H1 (cell line): Measurements from ENCODE around the gene PTPN18. TPM values are rescaled to one million over a fixed set of nuclear protein-coding genes. Genes with fewer than 3 reads are reported as not detected.

Experiments
- CTCF ChIA-PET: fragments of 300-600 bp; sonication (Branson Sonifier 250); formaldehyde crosslinking; loops from one replicate; lab custom pipeline; 2021; ENCODE audit not compliant: partially characterized antibody; lab: Charles Lee
- POLR2A ChIA-PET: fragments of 300-600 bp; sonication (Branson Sonifier 250); formaldehyde crosslinking; loops from one replicate; lab custom pipeline; 2021; ENCODE audit warnings: inconsistent platforms; ENCODE audit not compliant: partially characterized antibody; lab: Charles Lee
- DNase-seq, 2 experiments: peaks; one replicate each; pipeline versions ENCODE4 v3.0.0 to v3.0.0-alpha.2; 2010 to 2022; ENCODE audit warnings: low spot score in 2 of 2, low read depth in 1 of 2, mixed read lengths in 1 of 2
- FAIRE-seq: peaks from 2 replicates; lab custom pipeline; 2011; peaks lifted over from hg19 to GRCh38; lab: Jason Lieb, UNC
- H2AFZ ChIP-seq: 2 replicates; pipeline ENCODE4 v1.8.1; 2012; ENCODE audit warnings: low read length, inconsistent platforms
- H2AK5ac ChIP-seq: 2 replicates; pipeline ENCODE4 v1.6.1; 2013; ENCODE audit warnings: low read depth, low read length
- H2BK120ac ChIP-seq: replicated peaks from 2 replicates; pipeline ENCODE3; 2013; ENCODE audit warnings: low read depth, low read length, inconsistent platforms
- H2BK12ac ChIP-seq: 2 replicates; pipeline ENCODE4 v1.6.1; 2013; ENCODE audit warnings: low read depth, low read length
- H2BK15ac ChIP-seq: 2 replicates; pipeline ENCODE4 v1.6.1; 2013; ENCODE audit warnings: low read length
- H2BK20ac ChIP-seq: 2 replicates; pipeline ENCODE4 v1.6.1; 2013; ENCODE audit warnings: low read length
- H2BK5ac ChIP-seq: 2 replicates; pipeline ENCODE4 v1.6.1; 2013; ENCODE audit warnings: low read depth, low read length
- H3K14ac ChIP-seq: 2 replicates; pipeline ENCODE4 v1.6.1; 2013; ENCODE audit warnings: inconsistent platforms; ENCODE audit not compliant: insufficient read length
- H3K18ac ChIP-seq: 2 replicates; pipeline ENCODE4 v1.6.1; 2013; ENCODE audit warnings: low read length; ENCODE audit errors: extremely low read depth
- H3K23ac ChIP-seq: 2 replicates; pipeline ENCODE4 v1.6.1; 2013; ENCODE audit warnings: inconsistent platforms; ENCODE audit not compliant: insufficient read length
- H3K23me2 ChIP-seq: 2 replicates; pipeline ENCODE4 v1.6.1; 2013; ENCODE audit warnings: low read depth, low read length
- H3K27ac ChIP-seq: 2 replicates; pipeline ENCODE4 v1.6.1; 2011; ENCODE audit warnings: low read depth, low read length, inconsistent platforms
- H3K27me3 ChIP-seq, 4 experiments: replicated peaks in 1 of 4; 1 replicate in 1 of 4; 2 replicates in 3 of 4; pipeline versions ENCODE4 v1.6.1 to v1.8.1; 2011 to 2013; ENCODE audit warnings: low read length in 3 of 4, mild to moderate bottlenecking in 3 of 4, inconsistent platforms in 2 of 4, mixed read lengths in 2 of 4, moderate library complexity in 1 of 4; ENCODE audit not compliant: control insufficient read depth in 3 of 4, insufficient read depth in 3 of 4; ENCODE audit errors: extremely low read depth in 1 of 4
- H3K36me3 ChIP-seq, 4 experiments: 2 replicates each; pipeline versions ENCODE4 v1.6.1 to v1.8.1; 2011 to 2013; ENCODE audit warnings: mild to moderate bottlenecking in 4 of 4, low read length in 3 of 4, moderate library complexity in 2 of 4, control low read depth in 1 of 4, inconsistent platforms in 1 of 4; ENCODE audit not compliant: insufficient read depth in 4 of 4, control insufficient read depth in 2 of 4
- H3K4ac ChIP-seq: replicated peaks from 2 replicates; pipeline ENCODE3; 2013; ENCODE audit warnings: low read length, low read depth, mixed read lengths, inconsistent platforms; ENCODE audit not compliant: insufficient read length
- H3K4me1 ChIP-seq, 4 experiments: replicated peaks in 1 of 4; 1 replicate in 1 of 4; 2 replicates in 3 of 4; pipeline versions ENCODE4 v1.6.1 to v1.8.1; 2011 to 2013; ENCODE audit warnings: low read length in 3 of 4, inconsistent platforms in 2 of 4, mixed read lengths in 1 of 4; ENCODE audit not compliant: insufficient read depth in 4 of 4, control insufficient read depth in 3 of 4
- H3K4me2 ChIP-seq, 2 experiments: 2 replicates each; pipeline versions ENCODE4 v1.6.1 to v1.8.1; 2011 to 2013; ENCODE audit warnings: low read depth in 2 of 2, low read length in 2 of 2, control low read depth in 1 of 2, inconsistent platforms in 1 of 2, mild to moderate bottlenecking in 1 of 2; ENCODE audit not compliant: insufficient read depth in 1 of 2
- H3K4me3 ChIP-seq, 4 experiments: fragments of 200-600, 300-600 bp in 1 of 4; sonication (generic), shearing (Covaris generic), sonication (Bioruptor Twin) in 1 of 4; 2 replicates each; pipeline versions ENCODE4 v1.5.1 to v1.8.1; 2011 to 2016; ENCODE audit warnings: low read length in 4 of 4, low read depth in 3 of 4, control low read depth in 2 of 4, inconsistent platforms in 2 of 4, mild to moderate bottlenecking in 2 of 4, mixed read lengths in 1 of 4, moderate library complexity in 1 of 4; ENCODE audit not compliant: insufficient read depth in 2 of 4; ENCODE audit errors: extremely low read depth in 1 of 4
- H3K56ac ChIP-seq: replicated peaks from 2 replicates; pipeline ENCODE3; 2013; ENCODE audit warnings: low read depth, mild to moderate bottlenecking, mixed read lengths, low read length, inconsistent platforms; ENCODE audit not compliant: insufficient read length
- H3K79me1 ChIP-seq: 2 replicates; pipeline ENCODE4 v1.6.1; 2013; ENCODE audit warnings: low read depth, low read length, control low read depth
- H3K79me2 ChIP-seq, 2 experiments: 2 replicates each; pipeline versions ENCODE4 v1.6.1 to v1.8.1; 2012 to 2013; ENCODE audit warnings: low read length in 2 of 2, mild to moderate bottlenecking in 2 of 2, inconsistent platforms in 1 of 2; ENCODE audit not compliant: insufficient read depth in 2 of 2, control insufficient read depth in 1 of 2
- H3K9ac ChIP-seq, 4 experiments: replicated peaks in 1 of 4; 1 replicate in 1 of 4; 2 replicates in 3 of 4; pipeline versions ENCODE4 v1.6.1 to v1.8.1; 2011 to 2013; ENCODE audit warnings: low read depth in 3 of 4, low read length in 3 of 4, control low read depth in 2 of 4, mild to moderate bottlenecking in 2 of 4, moderate library complexity in 2 of 4, inconsistent platforms in 1 of 4; ENCODE audit errors: extremely low read depth in 1 of 4
- H3K9me3 ChIP-seq, 2 experiments: 2 replicates each; pipeline versions ENCODE4 v1.6.1 to v1.8.1; 2012 to 2013; ENCODE audit warnings: mild to moderate bottlenecking in 2 of 2, moderate library complexity in 2 of 2, control low read depth in 1 of 2, inconsistent platforms in 1 of 2, low read depth in 1 of 2, low read length in 1 of 2, mixed read lengths in 1 of 2; ENCODE audit not compliant: insufficient read depth in 2 of 2
- H4K20me1 ChIP-seq, 2 experiments: replicated peaks in 1 of 2; 2 replicates each; pipeline versions ENCODE3 to v1.8.1; 2011 to 2013; ENCODE audit warnings: inconsistent platforms in 2 of 2, low read length in 2 of 2, mild to moderate bottlenecking in 1 of 2; ENCODE audit not compliant: insufficient read depth in 2 of 2, control insufficient read depth in 1 of 2
- H4K5ac ChIP-seq: 2 replicates; pipeline ENCODE4 v1.6.1; 2013; ENCODE audit warnings: low read length, low read depth, mixed read lengths, inconsistent platforms; ENCODE audit not compliant: insufficient read length
- H4K8ac ChIP-seq: 2 replicates; pipeline ENCODE4 v1.8.0; 2013; ENCODE audit warnings: mild to moderate bottlenecking, moderate library complexity, low read length, inconsistent platforms; ENCODE audit not compliant: insufficient read depth; ENCODE audit errors: extremely low read depth
- H4K91ac ChIP-seq: replicated peaks from 2 replicates; pipeline ENCODE3; 2013; ENCODE audit warnings: low read length, mixed read lengths, inconsistent platforms; ENCODE audit not compliant: insufficient read length
- SAP30 ChIP-seq: fragments of 300-600 bp; sonication (generic); IDR thresholded peaks from 2 replicates; pipeline ENCODE4 v1.7.1; 2012; ENCODE audit warnings: low read length, moderate library complexity, mild to moderate bottlenecking, inconsistent platforms; ENCODE audit not compliant: insufficient read depth, insufficient replicate concordance
- YY1 ChIP-seq: IDR thresholded peaks from 2 replicates; pipeline ENCODE4 v1.6.1; 2011; ENCODE audit warnings: low read depth, mild to moderate bottlenecking, low read length
- WGBS, 2 experiments: shearing (Covaris generic) in 1 of 2; methylation state at CpG; one replicate each; pipeline versions ENCODE4 v1.1.6 to v1.1.7; 2013 to 2015; ENCODE audit warnings: low lambda C conversion rate in 2 of 2, mixed read lengths in 2 of 2, inconsistent platforms in 1 of 2, low coverage in 1 of 2, missing lambda C conversion rate in 1 of 2; ENCODE audit not compliant: insufficient replicate concordance in 2 of 2, insufficient coverage in 1 of 2, insufficient read length in 1 of 2; ENCODE audit errors: extremely low coverage in 1 of 2, missing lambda C conversion rate in 1 of 2; 5-methylcytosine and 5-hydroxymethylcytosine counted together
- polyA plus RNA-seq, 7 experiments: library from polyadenylated mRNA; depleted of rRNA in 3 of 7; stranded (reverse) in 5 of 7; unstranded in 2 of 7; fragments of >200 nt in 5 of 7; fragments of 200-250 nt in 2 of 7; gene quantifications; 1 replicate in 5 of 7; 2 replicates in 1 of 7; 4 replicates in 1 of 7; pipeline versions ENCODE4 v1.2.1 to v1.2.3, GENCODE V29; 2011 to 2013; ENCODE audit warnings: missing spikeins in 2 of 7, mixed read lengths in 2 of 7
- total RNA-seq: library from RNA; stranded (reverse); fragmentation: NEBNext Ultra II Directional; extraction: Animal tissue kit (Norgen Biotek cat#: 25700); gene quantifications from 2 replicates; pipeline ENCODE4 v1.2.1, GENCODE V29; 2021

The PTPN18 gene
- total and polyA plus RNA-seq, 2 of the 8 experiments (the other 6 are each of a cell fraction or from before 2014, with no cell fraction given) = 13.2 to 14.7 TPM

DNA sequence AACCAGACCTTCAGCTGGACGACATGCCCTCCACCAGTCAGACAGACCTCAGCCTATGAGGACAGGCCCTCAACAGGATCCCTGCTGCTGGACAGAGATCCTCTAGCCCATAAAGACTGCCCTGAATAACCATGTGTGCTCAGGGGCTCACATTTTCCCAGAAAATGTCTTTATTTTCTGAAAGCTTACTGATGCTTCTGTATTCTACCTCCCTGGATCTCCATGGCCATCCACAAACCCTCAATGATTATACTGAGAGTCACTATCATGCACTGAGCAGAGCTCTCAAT lies 1.8 kb upstream of the PTPN18 start:
- no peak overlapping the region for H2AFZ ChIP-seq
- H3K27ac ChIP-seq = no peak overlapping the region
- H4K8ac ChIP-seq = no peak overlapping the region
- H3K4me1 ChIP-seq = no peaks in the 10 kb centered on the region
- H3K23me2 ChIP-seq = peaks cover 4% of the 10 kb centered on the region; the same call in 1 of the 2 replicates
- peaks cover 15 to 40% (median 26%) of the 10 kb centered on the region in 4 experiments; a peak in 6 of 7 replicates for H3K27me3 ChIP-seq
- H3K4me2 ChIP-seq = no peak overlapping the region
- ChIA-PET POLR2A (interaction anchor here (1.1 to 8.7 kb wide), 3 partner anchors 11 to 20 kb away, joined by 3 to 72 read pairs (median 5); partner anchors contain the start of gene IMP4), CTCF (interaction anchor here (0.7 to 4.7 kb wide), 6 partner anchors 10 to 430 kb away, joined by 3 to 28 read pairs (median 4); partner anchors contain the start of gene IMP4)
- peak in 1 of 2 experiments; percentile 32 for DNase-seq
- no peak overlapping the region for H3K9ac ChIP-seq
- no peak overlapping the region for H3K4me3 ChIP-seq
- 82% methylated on average over 1 of the region's 1 CpG; no CpG with 5 or more reads in 1 of the 2 experiments for WGBS, 2 experiments
- H2BK5ac ChIP-seq = no peak overlapping the region
- no peak overlapping the region for H3K4ac ChIP-seq
- no peak overlapping the region for H2BK120ac ChIP-seq
- H2AK5ac ChIP-seq = no peak overlapping the region
- no peak overlapping the region for H4K91ac ChIP-seq
- no peak overlapping the region for H3K23ac ChIP-seq
- no peak overlapping the region for H2BK15ac ChIP-seq
- no peak overlapping the region for H4K5ac ChIP-seq
- H3K56ac ChIP-seq = no peak overlapping the region
- no peaks in the 10 kb centered on the region for H3K79me2 ChIP-seq
- FAIRE-seq = no peak
- no peaks in the 10 kb centered on the region for H3K9me3 ChIP-seq
- H3K14ac ChIP-seq = no peak overlapping the region
- H2BK12ac ChIP-seq = no peak overlapping the region
- no peaks in the 10 kb centered on the region for H3K36me3 ChIP-seq
- no peak overlapping the region for H2BK20ac ChIP-seq
- H3K79me1 ChIP-seq = no peaks in the 10 kb centered on the region
- H3K18ac ChIP-seq = no peak overlapping the region
- peaks cover 0 to 2% of the 10 kb centered on the region in 2 experiments for H4K20me1 ChIP-seq
- TF ChIP-seq SAP30 = no peak
- no peak for TF ChIP-seq YY1
